IPS DF 4.7 (cell line): Measurements from ENCODE around the gene RUNX2.

Experiments used
- DNase-seq: peaks from one replicate; pipeline ENCODE4 v3.0.0-alpha.2; 2013; ENCODE audit warnings: low spot score; ENCODE audit errors: extremely low read depth

Gene RUNX2

GRCh38 chr6:45351076-45351475, 22.9 kb downstream of the RUNX2 start:
- DNase-seq = no peak

GRCh38 chr6:45351667-45352066, 23.5 kb downstream of the RUNX2 start:
- DNase-seq = no peak

- DNase-seq = no peak
Observed at GRCh38 chr6:45353654-45354053, 25.5 kb downstream of the RUNX2 start.

- DNase-seq = no peak
Observed at GRCh38 chr6:45364466-45364865, 36.3 kb downstream of the RUNX2 start.

GRCh38 chr6:45365036-45365435, 36.9 kb downstream of the RUNX2 start:
- no peak for DNase-seq

- no peak for DNase-seq
Observed at GRCh38 chr6:45366534-45366933, 38.4 kb downstream of the RUNX2 start.

GRCh38 chr6:45367999-45368398, 39.9 kb downstream of the RUNX2 start:
- DNase-seq = no peak

- no peak for DNase-seq
Observed at GRCh38 chr6:45369870-45370269, 41.7 kb downstream of the RUNX2 start.

GRCh38 chr6:45371924-45372573, 43.9 kb downstream of the RUNX2 start:
- DNase-seq = no peak

GRCh38 chr6:45375449-45375848, 47.3 kb downstream of the RUNX2 start:
- DNase-seq = no peak

- no peak for DNase-seq
Observed at GRCh38 chr6:45376310-45377042, 48.3 kb downstream of the RUNX2 start.

- no peak for DNase-seq
Observed at GRCh38 chr6:45377043-45377553, 49.0 kb downstream of the RUNX2 start.

- DNase-seq = peak; percentile 41
Observed at GRCh38 chr6:45377554-45378333, 49.6 kb downstream of the RUNX2 start, which contains the start of gene SUPT3H. Gene SUPT3H, minus strand, starts transcription at chr6:45377934.

GRCh38 chr6:45378334-45378926, 50.3 kb downstream of the RUNX2 start:
- no peak for DNase-seq

- no peak for DNase-seq
Observed at GRCh38 chr6:45382391-45382790, 54.3 kb downstream of the RUNX2 start.

- DNase-seq = no peak
Observed at GRCh38 chr6:45386501-45386900, 58.4 kb downstream of the RUNX2 start.

GRCh38 chr6:45387236-45387635, 59.1 kb downstream of the RUNX2 start:
- no peak for DNase-seq

GRCh38 chr6:45388328-45388727, 60.2 kb downstream of the RUNX2 start:
- DNase-seq = no peak

GRCh38 chr6:45394586-45395095, 66.5 kb downstream of the RUNX2 start:
- DNase-seq = no peak

- DNase-seq = no peak
Observed at GRCh38 chr6:45398075-45398813, 70.1 kb downstream of the RUNX2 start.

- DNase-seq = no peak
Observed at GRCh38 chr6:45400021-45400420, 71.9 kb downstream of the RUNX2 start.
